MG63 (cell line): ENCODE measurements around the gene GAB2. TPM values are rescaled to one million over a fixed set of nuclear protein-coding genes. Genes with fewer than 3 reads are reported as not detected.
"Not testable (repeated sequence)": the region's sequence is repeated elsewhere in the genome, so short reads cannot be mapped to it uniquely, and the experiment has no call there.

ENCODE experiments used
- DNase-seq: peaks from one replicate; pipeline ENCODE4 v3.0.0-alpha.2; 2020
- H3K27me3 ChIP-seq: fragments of 250-450 bp; sonication (Bioruptor Pico); 2 replicates; pipeline ENCODE4 v1.5.1; 2020; ENCODE audit warnings: mild to moderate bottlenecking, moderate library complexity
- H3K36me3 ChIP-seq: fragments of 250-450 bp; sonication (Bioruptor Pico); 2 replicates; pipeline ENCODE4 v1.5.1; 2020; ENCODE audit warnings: mild to moderate bottlenecking, moderate library complexity
- H3K4me3 ChIP-seq: fragments of 250-450 bp; sonication (Bioruptor Pico); 2 replicates; pipeline ENCODE4 v1.5.1; 2020; ENCODE audit warnings: mild to moderate bottlenecking, moderate library complexity
- H3K9me3 ChIP-seq: fragments of 250-450 bp; sonication (Bioruptor Pico); 2 replicates; pipeline ENCODE4 v1.5.1; 2020; ENCODE audit warnings: mild to moderate bottlenecking, moderate library complexity
- total RNA-seq: library from RNA; depleted of rRNA; stranded (reverse); fragments of >200 nt; shearing (Covaris generic); gene quantifications from 2 replicates; pipeline ENCODE4 v1.2.3, GENCODE V29; 2014; ENCODE audit warnings: low replicate concordance

The GAB2 gene
- total RNA-seq, 1 experiment from 2014 or later = under 0.01 TPM

DNA sequence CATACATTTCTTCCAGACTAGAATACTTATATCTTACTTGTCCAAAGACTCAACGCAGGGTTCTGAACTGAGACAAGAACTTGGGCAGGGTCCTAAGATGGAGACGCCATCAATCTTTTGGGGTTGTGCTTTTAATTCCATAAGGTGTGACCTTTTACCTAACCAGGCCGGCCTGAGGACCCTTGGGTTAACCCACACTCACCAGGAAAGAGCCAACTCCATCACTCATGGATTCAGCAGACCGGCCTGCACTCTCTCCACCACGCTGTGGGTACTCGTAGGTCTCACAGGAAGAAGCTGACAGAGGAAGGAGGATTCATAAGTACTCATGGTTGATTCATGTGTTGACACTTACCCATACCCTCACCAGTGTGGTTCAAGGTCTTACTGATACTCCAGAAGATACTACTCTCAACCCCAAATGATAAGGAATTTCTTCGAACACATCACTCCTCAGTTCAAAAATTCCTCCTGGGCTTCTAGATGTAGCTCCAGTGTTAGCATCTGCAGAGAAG, 192.7 kb downstream of the GAB2 start:
- Histone ChIP-seq H3K4me3 (no peak overlapping the region), H3K27me3 (no peaks in the 10 kb centered on the region), H3K36me3 (no peaks in the 10 kb centered on the region), H3K9me3 (no peaks in the 10 kb centered on the region)
- no peak for DNase-seq

GRCh38 chr11:78224506-78224905, 193.1 kb downstream of the GAB2 start:
- Histone ChIP-seq H3K27me3 (no peaks in the 10 kb centered on the region), H3K4me3 (no peak overlapping the region), H3K36me3 (no peaks in the 10 kb centered on the region), H3K9me3 (no peaks in the 10 kb centered on the region)
- no peak for DNase-seq

GRCh38 chr11:78223320-78223954, 194.2 kb downstream of the GAB2 start:
- Histone ChIP-seq H3K4me3 (no peak overlapping the region), H3K36me3 (no peaks in the 10 kb centered on the region), H3K27me3 (no peaks in the 10 kb centered on the region), H3K9me3 (no peaks in the 10 kb centered on the region)
- no peak for DNase-seq

GRCh38 chr11:78222726-78223125, 194.9 kb downstream of the GAB2 start:
- not testable (repeated sequence) for H3K27me3 ChIP-seq, DNase-seq, H3K36me3 ChIP-seq, H3K4me3 ChIP-seq, H3K9me3 ChIP-seq

DNA sequence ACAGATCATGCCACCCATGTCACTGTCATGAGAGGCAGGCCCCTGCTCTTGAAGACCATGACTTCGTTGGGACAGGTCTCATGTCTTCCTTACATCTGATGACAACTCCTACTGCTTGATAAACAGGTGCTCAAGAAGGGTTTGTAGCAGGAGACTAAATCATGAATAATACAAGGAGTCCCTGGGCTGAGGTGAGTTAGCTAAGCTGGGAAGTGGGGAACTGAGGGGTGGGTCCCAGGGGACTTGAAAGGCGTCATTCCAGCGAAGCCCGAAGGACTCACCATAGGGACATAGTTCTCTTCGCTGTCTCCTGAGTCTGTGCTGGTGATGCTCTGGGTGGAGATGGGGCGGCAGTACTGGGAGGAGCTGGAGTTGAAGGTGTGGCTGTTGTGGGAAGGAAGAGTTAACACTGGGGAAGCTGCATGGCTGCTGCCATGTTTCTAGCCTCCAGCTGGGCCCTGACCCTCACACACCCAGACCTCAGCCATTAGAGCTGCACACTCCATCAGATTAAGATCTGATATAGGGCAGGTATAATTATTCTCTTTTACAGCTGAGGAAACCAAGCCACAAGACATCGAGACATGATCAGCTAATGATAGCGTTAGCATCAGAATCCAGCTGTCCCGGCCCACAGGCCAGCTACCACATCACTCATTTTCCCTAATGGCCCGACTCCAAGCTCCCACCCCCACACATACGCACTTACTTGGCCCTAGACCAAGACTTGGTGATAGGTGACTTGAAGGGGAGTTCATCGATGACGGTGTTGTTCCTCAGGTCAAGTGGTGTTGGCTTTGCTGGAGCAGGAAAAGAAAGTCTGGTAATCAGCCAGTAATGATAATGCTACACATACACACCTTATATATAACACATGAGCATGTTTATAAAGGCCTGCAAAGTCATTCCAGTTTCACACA, 196.0 kb downstream of the GAB2 start:
- H3K4me3 ChIP-seq = no peak overlapping the region
- no peaks in the 10 kb centered on the region for H3K36me3 ChIP-seq
- no peaks in the 10 kb centered on the region for H3K27me3 ChIP-seq
- no peaks in the 10 kb centered on the region for H3K9me3 ChIP-seq
- no peak for DNase-seq

GRCh38 chr11:78220218-78221157, 197.1 kb downstream of the GAB2 start:
- DNase-seq = no peak
- Histone ChIP-seq H3K36me3 (no peaks in the 10 kb centered on the region), H3K9me3 (no peaks in the 10 kb centered on the region), H3K4me3 (no peak overlapping the region), H3K27me3 (no peaks in the 10 kb centered on the region)

DNA sequence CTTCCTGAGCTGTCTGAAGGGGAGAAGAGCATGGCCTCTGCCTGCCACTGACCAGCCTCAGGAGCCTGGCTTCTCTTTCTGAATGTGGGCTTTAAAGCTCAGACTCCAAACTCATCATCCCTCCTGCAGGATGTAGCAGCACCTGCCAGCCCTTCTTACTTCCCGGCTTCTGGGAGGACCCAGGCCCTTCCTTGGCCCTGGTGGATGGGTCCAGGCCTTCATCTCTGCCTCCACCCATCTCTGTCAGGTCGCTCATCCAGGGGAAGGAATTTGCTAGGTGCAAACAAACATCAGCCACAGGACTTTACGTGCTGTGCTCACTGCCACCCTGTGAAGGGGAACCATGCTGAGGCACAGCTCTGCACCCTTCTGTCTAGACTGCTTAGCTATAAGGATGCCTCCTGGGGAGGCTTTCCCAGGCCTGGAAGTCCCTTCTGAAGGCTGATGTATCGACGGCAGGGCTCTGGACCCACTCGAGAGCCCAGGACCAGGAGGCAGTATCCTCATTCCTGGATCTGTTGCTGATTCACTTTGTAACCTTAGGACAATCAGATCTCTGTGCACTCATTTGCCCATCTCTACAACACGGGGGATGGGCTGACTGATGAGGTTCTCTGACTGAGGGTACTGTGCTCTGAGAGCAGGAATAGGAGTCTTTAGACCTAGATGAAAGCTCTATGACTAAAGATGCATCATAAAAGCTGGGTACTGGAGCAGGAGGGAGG, 198.0 kb downstream of the GAB2 start:
- no peaks in the 10 kb centered on the region for H3K36me3 ChIP-seq

GRCh38 chr11:78218707-78219492, 198.7 kb downstream of the GAB2 start:
- Histone ChIP-seq H3K36me3 (no peaks in the 10 kb centered on the region), H3K9me3 (no peaks in the 10 kb centered on the region), H3K4me3 (no peak overlapping the region), H3K27me3 (no peaks in the 10 kb centered on the region)
- DNase-seq = no peak

More for the DNA sequence above, 198.0 kb downstream of the GAB2 start:
- DNase-seq = no peak
- no peaks in the 10 kb centered on the region for H3K27me3 ChIP-seq
- no peak overlapping the region for H3K4me3 ChIP-seq
- H3K9me3 ChIP-seq = no peaks in the 10 kb centered on the region

DNA sequence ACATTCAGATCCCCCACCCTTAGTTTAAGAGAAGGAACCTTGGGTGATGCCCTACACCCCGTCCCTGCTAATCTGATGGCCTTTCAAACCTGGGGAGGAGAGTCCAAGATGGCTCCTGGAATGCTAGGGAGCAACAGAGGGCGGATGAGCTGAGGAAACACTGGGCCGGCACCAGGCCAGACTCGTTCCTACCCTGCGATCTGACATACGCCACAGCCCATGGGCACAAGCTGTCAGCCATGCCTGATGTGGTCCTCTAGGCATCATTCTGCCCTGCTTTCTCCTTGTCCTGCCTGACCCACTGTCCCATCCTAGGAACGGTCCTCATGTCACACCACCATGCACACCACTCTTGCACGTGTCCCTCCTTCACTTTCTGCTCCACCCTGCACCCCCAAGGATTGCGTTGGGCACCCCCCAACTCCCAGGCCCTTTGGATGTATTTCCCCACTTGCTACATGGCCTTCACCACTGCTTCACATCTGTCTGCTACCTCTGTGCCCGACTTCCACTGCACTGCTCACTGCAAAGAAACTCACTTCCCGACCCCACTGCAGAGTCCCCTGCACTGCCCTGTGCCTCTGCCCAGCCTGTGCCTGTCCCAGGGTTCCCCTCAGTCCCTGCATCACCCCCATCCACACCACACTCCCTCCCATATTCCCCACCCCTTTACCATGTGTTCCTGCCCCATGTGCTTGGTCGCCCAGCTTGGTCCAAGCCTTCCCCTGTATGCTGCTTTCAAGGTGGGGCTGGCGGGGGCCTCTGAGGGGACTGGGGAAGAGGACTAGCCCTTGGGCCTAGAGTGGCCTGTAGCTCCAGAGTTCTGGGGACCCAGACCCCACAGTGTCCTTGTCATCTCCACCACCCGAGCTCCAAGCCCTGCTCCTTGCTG, 199.7 kb downstream of the GAB2 start:
- no peaks in the 10 kb centered on the region for H3K36me3 ChIP-seq
- H3K9me3 ChIP-seq = no peaks in the 10 kb centered on the region
- DNase-seq = no peak
- no peak overlapping the region for H3K4me3 ChIP-seq
- no peaks in the 10 kb centered on the region for H3K27me3 ChIP-seq

GRCh38 chr11:78216571-78217287, 200.9 kb downstream of the GAB2 start:
- no peaks in the 10 kb centered on the region for H3K27me3 ChIP-seq
- no peaks in the 10 kb centered on the region for H3K36me3 ChIP-seq
- H3K9me3 ChIP-seq = no peaks in the 10 kb centered on the region
- no peak for DNase-seq
- H3K4me3 ChIP-seq = no peak overlapping the region

DNA sequence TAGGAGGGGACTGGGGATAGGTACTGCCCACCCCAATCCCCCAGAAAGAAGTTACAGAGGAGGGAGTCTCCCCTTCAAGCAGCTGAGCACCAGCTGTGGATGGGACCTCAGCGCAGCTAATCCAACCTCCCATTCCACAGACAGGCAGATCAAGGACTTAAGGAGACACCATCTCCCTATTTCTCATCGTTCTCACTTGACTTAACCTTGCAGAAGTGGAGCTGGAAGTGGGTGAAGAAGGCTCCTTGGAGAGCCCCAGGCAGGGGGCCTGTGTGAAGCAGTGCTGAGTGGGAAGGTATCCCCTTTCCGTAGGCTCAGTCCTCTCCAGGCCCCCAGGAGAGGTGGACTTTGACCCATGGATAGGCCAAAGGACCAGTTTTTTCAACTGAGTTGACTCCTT, 201.6 kb downstream of the GAB2 start:
- H3K4me3 ChIP-seq = no peak overlapping the region
- no peaks in the 10 kb centered on the region for H3K36me3 ChIP-seq
- H3K9me3 ChIP-seq = no peaks in the 10 kb centered on the region
- no peaks in the 10 kb centered on the region for H3K27me3 ChIP-seq
- DNase-seq = no peak

GRCh38 chr11:78214331-78215194, 203.1 kb downstream of the GAB2 start:
- Histone ChIP-seq H3K4me3 (no peak overlapping the region), H3K27me3 (no peaks in the 10 kb centered on the region), H3K9me3 (no peaks in the 10 kb centered on the region), H3K36me3 (no peaks in the 10 kb centered on the region)
- DNase-seq = no peak

- no peak overlapping the region for H3K4me3 ChIP-seq
- H3K27me3 ChIP-seq = no peaks in the 10 kb centered on the region
- H3K9me3 ChIP-seq = no peaks in the 10 kb centered on the region
- DNase-seq = no peak
- H3K36me3 ChIP-seq = no peaks in the 10 kb centered on the region
Observed at GRCh38 chr11:78213526-78214330, 203.9 kb downstream of the GAB2 start.
